ENCODE measurements around the gene UBD. TPM values are rescaled to one million over a fixed set of nuclear protein-coding genes. Genes with fewer than 3 reads are reported as not detected.

UBD gene
- polyA plus RNA-seq (2011; rRNA removed) (0.19 and 0.30 TPM in 2 replicates), polyA plus RNA-seq (2017; fragmentation: RNase III; extraction: RNeasy Plus Mini Kit Qiagen cat#74134 plus additional on column Dnase treatment) (0.41 to 1.2 TPM (median 0.69 TPM) in 3 replicates), polyA minus RNA-seq (2011; rRNA and poly(A)+ RNA removed) (not detected in 2 replicates)
- polyA plus RNA-seq (2012; cell fraction: cytosol; rRNA removed): 0.19 TPM in 2 replicates
- not detected in 2 replicates for polyA plus RNA-seq (2012; cell fraction: nucleus; rRNA removed)

DNA sequence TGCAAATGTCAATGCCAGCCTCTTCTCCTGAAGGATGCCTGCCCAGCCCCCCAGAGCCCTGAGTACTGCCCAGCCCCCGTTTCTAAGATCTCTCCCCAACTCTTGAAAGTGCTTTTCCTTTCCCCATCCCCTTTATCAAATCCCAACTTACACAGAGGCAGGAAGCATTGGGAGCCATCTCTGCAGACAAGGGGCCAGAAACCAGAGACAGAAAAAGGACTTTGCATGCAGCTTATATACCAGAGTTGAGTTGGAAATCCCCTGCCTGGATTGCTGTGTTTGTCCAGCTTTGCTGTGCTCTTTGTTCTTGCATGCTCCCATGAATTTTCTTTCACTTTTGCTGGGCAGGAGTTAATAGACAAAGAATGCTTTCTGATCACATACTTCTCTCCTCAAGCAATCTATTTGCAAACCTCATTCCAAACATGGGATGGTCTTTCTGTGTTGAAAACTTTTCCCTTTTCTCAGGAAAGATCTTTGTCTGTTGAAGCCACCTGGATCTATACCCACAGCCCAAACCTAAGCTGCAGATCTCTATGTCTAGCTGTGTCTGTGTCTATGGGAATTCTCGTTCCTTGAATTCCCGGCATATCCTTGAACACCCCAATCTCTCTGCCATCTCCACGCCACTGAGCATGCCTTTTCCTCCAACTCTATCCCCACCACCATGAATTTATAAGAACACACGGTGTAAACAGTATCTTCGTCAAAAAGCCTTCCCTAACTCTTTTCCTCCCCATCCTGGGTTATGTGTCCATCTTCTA, at the start of gene UBD:
Gene UBD, minus strand, starts transcription at position 209 of the 764 bp plus-strand sequence. Its CDS starts 31 bp downstream, at position 178.
- ATAC-seq: no peak
- ChIA-PET CTCF (interaction anchor here (0.9 to 1.8 kb wide), 2 partner anchors 19 to 29 kb away, joined by 3 read pairs; no protein-coding TSS in a partner anchor), POLR2A (no interaction called here)
- 11% methylated on average over 6 of the region's 6 CpGs for WGBS (ENCODE audit: missing lambda C conversion rate)
- FAIRE-seq: no peak
- Histone ChIP-seq H3K9me3 (no peaks in the 10 kb centered on the region), H3K27ac (no peak within 1 kb of the TSS), H3K4me1 (no peaks in the 10 kb centered on the region), H3K4me3 (no peak within 1 kb of the TSS), H3K4me2 (no peak within 1 kb of the TSS)
- DNase-seq (ENCODE audit: low read depth in 1 of 2, low spot score in 1 of 2): no peak
- TF ChIP-seq RAD21 (conservative IDR thresholded peaks at IDR 0.05 in 1 of 2, IDR thresholded peaks at IDR 0.05 in 1 of 2) (no peak), ZFP36 (IDR thresholded peaks at IDR 0.05; ENCODE audit: borderline replicate concordance, partially characterized antibody) (no peak), EHF (CRISPR knock-in tag; IDR thresholded peaks at IDR 0.05) (no peak), HES2 (IDR thresholded peaks at IDR 0.05) (no peak), FOSB (CRISPR knock-in tag; IDR thresholded peaks at IDR 0.05) (no peak), JUNB (IDR thresholded peaks at IDR 0.05) (no peak), CHD2 (IDR thresholded peaks at IDR 0.05; ENCODE audit: low read length, partially characterized antibody) (no peak), MAFK (IDR thresholded peaks at IDR 0.05; ENCODE audit: partially characterized antibody) (no peak), HDAC2 (IDR thresholded peaks at IDR 0.05) (no peak), HOXA7 (CRISPR knock-in tag; IDR thresholded peaks at IDR 0.05) (no peak), KDM5A (IDR thresholded peaks at IDR 0.05) (no peak)
- TF ChIP-seq, protein P1, sequence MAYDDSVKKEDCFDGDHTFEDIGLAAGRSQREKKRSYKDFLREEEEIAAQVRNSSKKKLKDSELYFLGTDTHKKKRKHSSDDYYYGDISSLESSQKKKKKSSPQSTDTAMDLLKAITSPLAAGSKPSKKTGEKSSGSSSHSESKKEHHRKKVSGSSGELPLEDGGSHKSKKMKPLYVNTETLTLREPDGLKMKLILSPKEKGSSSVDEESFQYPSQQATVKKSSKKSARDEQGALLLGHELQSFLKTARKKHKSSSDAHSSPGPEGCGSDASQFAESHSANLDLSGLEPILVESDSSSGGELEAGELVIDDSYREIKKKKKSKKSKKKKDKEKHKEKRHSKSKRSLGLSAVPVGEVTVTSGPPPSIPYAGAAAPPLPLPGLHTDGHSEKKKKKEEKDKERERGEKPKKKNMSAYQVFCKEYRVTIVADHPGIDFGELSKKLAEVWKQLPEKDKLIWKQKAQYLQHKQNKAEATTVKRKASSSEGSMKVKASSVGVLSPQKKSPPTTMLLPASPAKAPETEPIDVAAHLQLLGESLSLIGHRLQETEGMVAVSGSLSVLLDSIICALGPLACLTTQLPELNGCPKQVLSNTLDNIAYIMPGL (CRISPR knock-in tag; IDR thresholded peaks at IDR 0.05; ENCODE audit: borderline replicate concordance): no peak

DNA sequence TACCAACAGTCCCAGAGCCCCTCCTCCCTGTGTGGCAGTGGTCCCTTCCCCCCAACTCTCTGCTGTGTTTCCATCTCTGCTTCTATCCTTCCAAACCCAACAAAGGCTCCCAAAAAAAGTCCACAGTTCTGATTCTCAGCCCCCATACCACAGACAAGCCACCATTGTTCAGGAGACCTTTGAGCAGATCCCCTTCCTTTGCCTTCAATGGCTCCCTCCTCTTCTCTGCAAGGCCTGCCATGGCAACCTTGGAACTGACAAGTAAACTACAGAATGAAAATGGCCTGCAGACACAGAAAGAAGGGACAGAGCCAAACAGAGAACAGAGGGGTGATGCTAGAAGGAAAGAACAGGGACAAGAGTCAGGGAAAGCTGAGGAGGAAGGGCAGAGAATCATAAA, 48.6 kb upstream of the UBD start:
- H3K9me3 ChIP-seq: no peaks in the 10 kb centered on the region
- no peak overlapping the region for H3K4me3 ChIP-seq
- no peak for FAIRE-seq
- no peak for TF ChIP-seq HES2 (IDR thresholded peaks at IDR 0.05)
- TF ChIP-seq JUNB (IDR thresholded peaks at IDR 0.05): no peak
- no peak for TF ChIP-seq KDM1A (IDR thresholded peaks at IDR 0.05; ENCODE audit: low read depth)
- no peak for TF ChIP-seq NR3C1 (IDR thresholded peaks at IDR 0.05)
- TF ChIP-seq ZSCAN20 (CRISPR knock-in tag; IDR thresholded peaks at IDR 0.05): no peak
- TF ChIP-seq, protein P2, sequence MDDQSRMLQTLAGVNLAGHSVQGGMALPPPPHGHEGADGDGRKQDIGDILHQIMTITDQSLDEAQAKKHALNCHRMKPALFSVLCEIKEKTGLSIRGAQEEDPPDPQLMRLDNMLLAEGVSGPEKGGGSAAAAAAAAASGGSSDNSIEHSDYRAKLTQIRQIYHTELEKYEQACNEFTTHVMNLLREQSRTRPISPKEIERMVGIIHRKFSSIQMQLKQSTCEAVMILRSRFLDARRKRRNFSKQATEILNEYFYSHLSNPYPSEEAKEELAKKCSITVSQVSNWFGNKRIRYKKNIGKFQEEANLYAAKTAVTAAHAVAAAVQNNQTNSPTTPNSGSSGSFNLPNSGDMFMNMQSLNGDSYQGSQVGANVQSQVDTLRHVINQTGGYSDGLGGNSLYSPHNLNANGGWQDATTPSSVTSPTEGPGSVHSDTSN (IDR thresholded peaks at IDR 0.05): no peak
- TF ChIP-seq RCOR1 (IDR thresholded peaks at IDR 0.05; ENCODE audit: low read depth, low read length): no peak
- TF ChIP-seq SREBF2 (IDR thresholded peaks at IDR 0.05): no peak
- TF ChIP-seq ELK1 (IDR thresholded peaks at IDR 0.05; ENCODE audit: low read depth, low read length): no peak
- no peak for TF ChIP-seq KDM5A (IDR thresholded peaks at IDR 0.05)
- TF ChIP-seq CHD2 (IDR thresholded peaks at IDR 0.05; ENCODE audit: low read length, partially characterized antibody): no peak
- TF ChIP-seq, protein P1 (CRISPR knock-in tag; IDR thresholded peaks at IDR 0.05; ENCODE audit: borderline replicate concordance): no peak
- no peak for TF ChIP-seq SMC3 (IDR thresholded peaks at IDR 0.05)
- CTCF ChIA-PET: no interaction called here
- no peak for DNase-seq (ENCODE audit: low read depth in 1 of 2, low spot score in 1 of 2)
- H3K4me1 ChIP-seq: no peaks in the 10 kb centered on the region
- H3K27ac ChIP-seq: no peak overlapping the region
- H3K4me2 ChIP-seq: no peak overlapping the region
- no peak for ATAC-seq
- POLR2A ChIA-PET: no interaction called here

Data from A549 (cell line).